GM21367 (cell line): Measurements from ENCODE around the gene KRTAP5-7.

Source experiments
- ATAC-seq: cut with Tn5 transposase; IDR thresholded peaks from one replicate; pipeline ENCODE4 v1.9.1; 2021; ENCODE audit not compliant: unreplicated experiment

The KRTAP5-7 gene

GRCh38 chr11:71495286-71496230 lies 31.5 kb upstream of the KRTAP5-7 start:
- no peak for ATAC-seq

GRCh38 chr11:71496421-71496820 lies 30.6 kb upstream of the KRTAP5-7 start:
- ATAC-seq, result no peak

- ATAC-seq, result no peak
Measured at GRCh38 chr11:71498091-71498490, 29.0 kb upstream of the KRTAP5-7 start.

GRCh38 chr11:71499125-71499524 lies 27.9 kb upstream of the KRTAP5-7 start:
- ATAC-seq, result no peak

- no peak for ATAC-seq
Measured at GRCh38 chr11:71499546-71499945, 27.5 kb upstream of the KRTAP5-7 start.

- ATAC-seq, result no peak
Measured at GRCh38 chr11:71500601-71501021, 26.5 kb upstream of the KRTAP5-7 start.

- no peak for ATAC-seq
Measured at GRCh38 chr11:71501071-71501985, 25.7 kb upstream of the KRTAP5-7 start.

- ATAC-seq, result no peak
Measured at GRCh38 chr11:71502026-71502425, 25.0 kb upstream of the KRTAP5-7 start.

- no peak for ATAC-seq
Measured at GRCh38 chr11:71502871-71503435, 24.1 kb upstream of the KRTAP5-7 start.

- no peak for ATAC-seq
Measured at GRCh38 chr11:71504531-71504930, 22.5 kb upstream of the KRTAP5-7 start.

GRCh38 chr11:71505001-71505400 lies 22.1 kb upstream of the KRTAP5-7 start:
- ATAC-seq, result no peak

GRCh38 chr11:71505781-71506180 lies 21.3 kb upstream of the KRTAP5-7 start:
- no peak for ATAC-seq

- no peak for ATAC-seq
Measured at GRCh38 chr11:71507102-71507501, 20.0 kb upstream of the KRTAP5-7 start.

GRCh38 chr11:71518506-71519471 lies 8.3 kb upstream of the KRTAP5-7 start:
- no peak for ATAC-seq

GRCh38 chr11:71519546-71519945 lies 7.5 kb upstream of the KRTAP5-7 start:
- no peak for ATAC-seq

GRCh38 chr11:71525188-71525937 lies 1.7 kb upstream of the KRTAP5-7 start:
- no peak for ATAC-seq

- ATAC-seq, result no peak
Measured at GRCh38 chr11:71525938-71526495, 1.1 kb upstream of the KRTAP5-7 start.

GRCh38 chr11:71527576-71528210 lies 626 bp downstream of the KRTAP5-7 start:
- no peak for ATAC-seq

GRCh38 chr11:71530602-71531001 lies 3.5 kb downstream of the KRTAP5-7 start:
- ATAC-seq, result no peak
